ENCODE results near the gene HDAC11. TPM values are rescaled to one million over a fixed set of nuclear protein-coding genes. Genes with fewer than 3 reads are reported as not detected.
A peak's percentile ranks its signal among the peaks of the same experiment; 100 is the strongest.

Gene HDAC11
- total and polyA plus RNA-seq, 2 of the 4 experiments (the other 2 are of a cell fraction): 9.1 to 11.4 TPM

- no peak for DNase-seq
- CTCF ChIA-PET: interaction anchor here (0.6 to 1.5 kb wide), 2 partner anchors 103 to 1113 kb away, joined by 5 to 6 read pairs; no protein-coding TSS in a partner anchor
These were observed 65.0 kb downstream of the HDAC11 start for GRCh38 chr3:13544951-13545651.

More at GRCh38 chr3:13544951-13545651, 65.0 kb downstream of the HDAC11 start:
- H4K5ac ChIP-seq (ENCODE audit: low read depth, low read length): peak overlapping the region; percentile 4; the same call in 1 of the 2 replicates
- no peaks in the 10 kb centered on the region; the same call in 1 of the 2 replicates for H3K27me3 ChIP-seq (ENCODE audit: control insufficient read depth, insufficient read depth, low read length)
- no peak overlapping the region for H3K27ac ChIP-seq (ENCODE audit: insufficient read depth, low read length)
- H4K91ac ChIP-seq (ENCODE audit: insufficient read depth, low read depth, low read length): peak overlapping the region; percentile 87
- no peak overlapping the region; a peak in 1 of 4 replicates for H4K8ac ChIP-seq (ENCODE audit: low read depth in 2 of 2, low read length in 2 of 2)
- H3K36me3 ChIP-seq (ENCODE audit: control insufficient read depth, insufficient read depth, low read length): no peaks in the 10 kb centered on the region
- H3K9me3 ChIP-seq (ENCODE audit: control insufficient read depth, insufficient read depth, low read length): 0 out of 2 replicates have a peak, but pooled peaks cover 3% of the 10 kb centered on the region
- H3K23ac ChIP-seq (ENCODE audit: low read depth, low read length): no peak overlapping the region; the same call in 1 of the 2 replicates
- H3K4me2 ChIP-seq (ENCODE audit: low read depth, low read length): no peak overlapping the region
- H3K4ac ChIP-seq (ENCODE audit: low read depth, low read length): peak overlapping the region; percentile 78
- H3K9ac ChIP-seq (ENCODE audit: low read depth, low read length): no peak overlapping the region
- dilution Hi-C loops (cut with HindIII; ENCODE audit: low sequenced_read_pairs, unreplicated experiment): no loop called here
- H2BK15ac ChIP-seq (ENCODE audit: low read depth, low read length): peak overlapping the region; percentile 67; the same call in 1 of the 3 replicates
- H3K4me1 ChIP-seq (ENCODE audit: control insufficient read depth, insufficient read depth, low read length): peaks cover 18% of the 10 kb centered on the region
- no peak for TF ChIP-seq MAZ (IDR thresholded peaks at IDR 0.05; ENCODE audit: borderline replicate concordance, low read depth, low read length)
- TF ChIP-seq, protein P1, sequence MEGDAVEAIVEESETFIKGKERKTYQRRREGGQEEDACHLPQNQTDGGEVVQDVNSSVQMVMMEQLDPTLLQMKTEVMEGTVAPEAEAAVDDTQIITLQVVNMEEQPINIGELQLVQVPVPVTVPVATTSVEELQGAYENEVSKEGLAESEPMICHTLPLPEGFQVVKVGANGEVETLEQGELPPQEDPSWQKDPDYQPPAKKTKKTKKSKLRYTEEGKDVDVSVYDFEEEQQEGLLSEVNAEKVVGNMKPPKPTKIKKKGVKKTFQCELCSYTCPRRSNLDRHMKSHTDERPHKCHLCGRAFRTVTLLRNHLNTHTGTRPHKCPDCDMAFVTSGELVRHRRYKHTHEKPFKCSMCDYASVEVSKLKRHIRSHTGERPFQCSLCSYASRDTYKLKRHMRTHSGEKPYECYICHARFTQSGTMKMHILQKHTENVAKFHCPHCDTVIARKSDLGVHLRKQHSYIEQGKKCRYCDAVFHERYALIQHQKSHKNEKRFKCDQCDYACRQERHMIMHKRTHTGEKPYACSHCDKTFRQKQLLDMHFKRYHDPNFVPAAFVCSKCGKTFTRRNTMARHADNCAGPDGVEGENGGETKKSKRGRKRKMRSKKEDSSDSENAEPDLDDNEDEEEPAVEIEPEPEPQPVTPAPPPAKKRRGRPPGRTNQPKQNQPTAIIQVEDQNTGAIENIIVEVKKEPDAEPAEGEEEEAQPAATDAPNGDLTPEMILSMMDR (conservative IDR thresholded peaks at IDR 0.05; ENCODE audit: low read depth, low read length): no peak
- TF ChIP-seq RAD21 (IDR thresholded peaks at IDR 0.05; ENCODE audit: low read length): no peak
- no peak for TF ChIP-seq NFE2L2 (IDR thresholded peaks at IDR 0.05; ENCODE audit: low read depth, low read length)
- TF ChIP-seq FOS (IDR thresholded peaks at IDR 0.05; ENCODE audit: low read depth, low read length): no peak
- no peak for TF ChIP-seq CEBPB (IDR thresholded peaks at IDR 0.05; ENCODE audit: low read depth, low read length)
- TF ChIP-seq SMC3 (IDR thresholded peaks at IDR 0.05; ENCODE audit: low read depth, low read length): no peak
- no TSS peak for BruUV-seq (replicated peaks)
- H3K9me1 ChIP-seq (ENCODE audit: insufficient read depth, low read length): peaks cover 17% of the 10 kb centered on the region
- POLR2A ChIA-PET (ENCODE audit: unreplicated experiment): no interaction called here
- H2BK20ac ChIP-seq (ENCODE audit: low read depth, low read length): peak overlapping the region; percentile 76
- H4K20me1 ChIP-seq (ENCODE audit: insufficient read depth, low read length): no peaks in the 10 kb centered on the region
- WGBS, 2 experiments (ENCODE audit: extremely low coverage in 2 of 2, insufficient read length in 1 of 2): no CpG with 5 or more reads among the region's 9 CpGs
- intact Hi-C loops (cut with micrococcal nuclease): no loop called here
- no peak overlapping the region for H3K4me3 ChIP-seq (ENCODE audit: insufficient read depth, low read depth, low read length)
- no peak overlapping the region for H2AFZ ChIP-seq (replicated peaks; ENCODE audit: low read length, poor library complexity)
- peak overlapping the region; percentile 50 for H2AK9ac ChIP-seq (replicated peaks; ENCODE audit: low read depth, low read length, poor library complexity)
- no peak for ATAC-seq (ENCODE audit: low read depth)
- H3K18ac ChIP-seq (ENCODE audit: low read depth, low read length): peak overlapping the region; percentile 61; the same call in 1 of the 2 replicates
- no peak overlapping the region for H3K56ac ChIP-seq (ENCODE audit: extremely low read depth, insufficient read depth, low read length)
- H2BK5ac ChIP-seq (ENCODE audit: low read depth, low read length, poor library complexity, severe bottlenecking): peak overlapping the region; percentile 42
- no peaks in the 10 kb centered on the region for H3K79me1 ChIP-seq (ENCODE audit: low read depth in 1 of 2, low read length in 2 of 2)
- peak overlapping the region; percentile 97 for H2BK120ac ChIP-seq (ENCODE audit: low read depth, low read length)
- in situ Hi-C loops (cut with MboI; ENCODE audit: low sequenced_read_pairs): no loop called here
- H2AK5ac ChIP-seq (ENCODE audit: low read depth, low read length): peak overlapping the region; percentile 56
- peak overlapping the region; percentile 72 for H3K14ac ChIP-seq (replicated peaks; ENCODE audit: low read depth, low read length)

Measured in IMR-90 (cell line).